Mucosa of rectum (tissue), 2 donors: Measurements from ENCODE around the gene C19orf33.
A peak's percentile ranks its signal among the peaks of the same experiment; 100 is the strongest.

ENCODE experiments used
- H3K27ac ChIP-seq, 2 donors: one replicate each; pipeline ENCODE4 v1.7.0; 2013; ENCODE audit warnings: inconsistent platforms in 2 of 2, low read depth in 2 of 2, low read length in 2 of 2
- H3K27me3 ChIP-seq, 2 donors: one replicate each; pipeline ENCODE4 v1.7.0; 2013; ENCODE audit warnings: low read length in 2 of 2; ENCODE audit not compliant: control insufficient read depth in 2 of 2, insufficient read depth in 2 of 2
- H3K36me3 ChIP-seq, 2 donors: one replicate each; pipeline ENCODE4 v1.7.0; 2013; ENCODE audit warnings: low read length in 2 of 2; ENCODE audit not compliant: control insufficient read depth in 2 of 2, insufficient read depth in 2 of 2
- H3K4me1 ChIP-seq, 2 donors: one replicate each; pipeline ENCODE4 v1.7.0; 2013; ENCODE audit warnings: low read length in 2 of 2, mild to moderate bottlenecking in 1 of 2; ENCODE audit not compliant: control insufficient read depth in 2 of 2, insufficient read depth in 2 of 2
- H3K4me3 ChIP-seq, 2 donors: one replicate each; pipeline ENCODE4 v1.7.0; 2013; ENCODE audit warnings: low read length in 2 of 2
- H3K9ac ChIP-seq, 2 donors: one replicate each; pipeline ENCODE4 v1.7.0; 2013; ENCODE audit warnings: low read length in 2 of 2, low read depth in 1 of 2, mild to moderate bottlenecking in 1 of 2
- H3K9me3 ChIP-seq, 2 donors: one replicate each; pipeline ENCODE4 v1.7.0; 2013; ENCODE audit warnings: low read length in 2 of 2; ENCODE audit not compliant: control insufficient read depth in 2 of 2
- donor health status: healthy.
- donor health status: Normal muscosa, but diverticular disease.

C19orf33 gene

DNA sequence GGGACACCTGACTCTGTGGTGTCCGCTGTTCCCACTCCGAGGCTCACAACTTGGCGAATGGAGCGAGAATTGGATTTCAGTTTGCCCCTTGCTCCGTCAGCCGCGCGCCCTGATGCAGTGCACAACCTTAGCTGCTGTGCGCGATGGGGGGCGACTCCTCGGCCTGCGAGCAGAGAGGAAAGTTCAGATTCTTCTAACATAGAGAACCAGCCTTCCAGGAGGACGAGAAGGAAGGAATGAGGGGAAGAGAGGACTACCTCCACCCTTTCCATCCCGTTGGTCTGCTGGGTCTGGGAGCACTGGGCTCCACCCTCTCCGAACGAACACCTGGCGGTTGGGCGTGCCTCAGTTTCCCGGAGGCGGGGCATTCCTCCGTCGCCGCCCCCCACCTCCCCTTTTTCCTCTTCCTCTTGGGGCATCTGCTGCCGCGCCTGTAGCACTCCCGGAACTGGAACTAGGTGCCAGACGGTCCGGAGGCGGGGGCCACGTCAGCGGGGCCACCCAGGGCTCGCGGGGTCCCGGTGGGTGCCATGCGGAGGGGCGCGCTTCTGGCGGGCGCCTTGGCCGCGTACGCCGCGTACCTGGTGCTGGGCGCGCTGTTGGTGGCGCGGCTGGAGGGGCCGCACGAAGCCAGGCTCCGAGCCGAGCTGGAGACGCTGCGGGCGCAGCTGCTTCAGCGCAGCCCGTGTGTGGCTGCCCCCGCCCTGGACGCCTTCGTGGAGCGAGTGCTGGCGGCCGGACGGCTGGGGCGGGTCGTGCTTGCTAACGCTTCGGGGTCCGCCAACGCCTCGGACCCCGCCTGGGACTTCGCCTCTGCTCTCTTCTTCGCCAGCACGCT is 15.6 kb downstream of the C19orf33 start, which contains the start of gene KCNK6:
Gene KCNK6 (plus strand): TSS at position 425 of the 838 bp plus-strand sequence. CDS start 106 bp downstream, at position 531.
- Histone ChIP-seq H3K27ac (peak within 1 kb of the TSS; percentile 78 to 80), H3K4me3 (peak within 1 kb of the TSS; percentile 67 to 74)

GRCh38 chr19:38320969-38321339 is 16.9 kb downstream of the C19orf33 start:
- Histone ChIP-seq H3K36me3 (peaks cover 6 to 11% of the 10 kb centered on the region in 2 donors), H3K4me1 (peaks cover 12 to 23% of the 10 kb centered on the region in 2 donors), H3K27ac (peak overlapping the region in 1 of 2 donors; percentile 80), H3K4me3 (peak overlapping the region in 1 of 2 donors; percentile 67), H3K27me3 (no peaks in the 10 kb centered on the region), H3K9me3 (no peaks in the 10 kb centered on the region), H3K9ac (no peak overlapping the region)

More for the DNA sequence above, 15.6 kb downstream of the C19orf33 start, which contains the start of gene KCNK6:
- H3K9me3 ChIP-seq: no peaks in the 10 kb centered on the region
- peak within 1 kb of the TSS; percentile 38 to 89 for H3K9ac ChIP-seq
- peaks cover 0 to 6% of the 10 kb centered on the region in 2 donors for H3K36me3 ChIP-seq
- no peaks in the 10 kb centered on the region for H3K27me3 ChIP-seq
- peaks cover 18 to 27% of the 10 kb centered on the region in 2 donors for H3K4me1 ChIP-seq

DNA sequence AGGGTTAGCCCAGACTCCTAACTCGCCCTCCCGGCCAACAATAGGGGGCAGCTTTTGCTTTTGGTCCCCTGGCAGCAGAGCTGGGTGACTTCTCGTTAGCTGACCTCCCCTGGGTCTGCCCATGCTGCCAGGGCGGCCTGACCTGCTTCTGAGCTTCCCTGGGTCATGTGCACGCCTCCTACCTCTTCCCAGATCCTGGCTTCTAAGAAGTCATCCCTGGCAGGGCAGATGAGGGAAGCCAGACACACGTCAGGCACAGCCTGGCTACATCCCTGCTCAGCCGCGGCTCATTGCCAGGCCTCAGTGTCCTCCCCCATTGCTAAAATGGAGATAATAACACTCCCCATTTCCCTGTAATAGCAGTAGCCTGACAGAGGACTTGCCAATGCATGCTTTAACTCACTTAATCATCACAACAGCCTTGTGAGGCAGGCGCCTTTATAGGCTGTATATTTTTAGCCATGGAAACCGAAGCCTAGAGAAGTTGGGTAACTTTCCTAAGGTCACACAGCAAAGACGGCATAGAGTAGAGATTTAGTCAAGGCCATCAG is 17.7 kb downstream of the C19orf33 start:
- peak overlapping the region in 1 of 2 donors; percentile 80 for H3K27ac ChIP-seq
- H3K4me3 ChIP-seq: peak overlapping the region in 1 of 2 donors; percentile 67
- H3K9me3 ChIP-seq: no peaks in the 10 kb centered on the region
- H3K36me3 ChIP-seq: peaks cover 9 to 16% of the 10 kb centered on the region in 2 donors
- no peaks in the 10 kb centered on the region for H3K27me3 ChIP-seq
- H3K9ac ChIP-seq: no peak overlapping the region
- peaks cover 12 to 19% of the 10 kb centered on the region in 2 donors for H3K4me1 ChIP-seq

GRCh38 chr19:38323291-38323690 is 19.2 kb downstream of the C19orf33 start:
- Histone ChIP-seq H3K9me3 (no peaks in the 10 kb centered on the region), H3K4me3 (no peak overlapping the region), H3K27ac (no peak overlapping the region), H3K9ac (no peak overlapping the region), H3K36me3 (peaks cover 24 to 31% of the 10 kb centered on the region in 2 donors), H3K27me3 (no peaks in the 10 kb centered on the region), H3K4me1 (peaks cover 12 to 15% of the 10 kb centered on the region in 2 donors)

DNA sequence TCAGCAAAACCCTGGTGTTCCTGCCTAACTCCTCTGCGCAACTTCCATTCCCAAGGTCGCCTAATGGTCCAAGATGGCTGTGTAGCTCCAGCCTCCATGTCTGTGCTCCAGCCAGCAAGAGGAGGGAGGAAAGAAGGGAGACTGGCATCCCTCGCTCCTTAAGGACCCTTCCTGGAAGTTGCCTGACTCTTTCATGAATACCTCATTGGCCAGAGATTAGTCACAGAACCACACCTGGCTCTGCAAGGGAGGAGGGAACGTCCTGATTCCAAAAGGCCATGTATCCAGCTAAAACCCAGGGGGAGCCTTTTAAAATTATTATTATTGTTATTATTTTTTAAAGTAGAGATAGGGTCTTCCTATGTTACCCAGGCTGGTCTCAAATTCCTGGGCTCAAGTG is 20.4 kb downstream of the C19orf33 start:
- peaks cover 2 to 4% of the 10 kb centered on the region in 2 donors for H3K4me1 ChIP-seq
- H3K27me3 ChIP-seq: no peaks in the 10 kb centered on the region
- peaks cover 26 to 34% of the 10 kb centered on the region in 2 donors for H3K36me3 ChIP-seq
- no peak overlapping the region for H3K9ac ChIP-seq
- H3K9me3 ChIP-seq: no peaks in the 10 kb centered on the region
- H3K27ac ChIP-seq: no peak overlapping the region
- H3K4me3 ChIP-seq: no peak overlapping the region

DNA sequence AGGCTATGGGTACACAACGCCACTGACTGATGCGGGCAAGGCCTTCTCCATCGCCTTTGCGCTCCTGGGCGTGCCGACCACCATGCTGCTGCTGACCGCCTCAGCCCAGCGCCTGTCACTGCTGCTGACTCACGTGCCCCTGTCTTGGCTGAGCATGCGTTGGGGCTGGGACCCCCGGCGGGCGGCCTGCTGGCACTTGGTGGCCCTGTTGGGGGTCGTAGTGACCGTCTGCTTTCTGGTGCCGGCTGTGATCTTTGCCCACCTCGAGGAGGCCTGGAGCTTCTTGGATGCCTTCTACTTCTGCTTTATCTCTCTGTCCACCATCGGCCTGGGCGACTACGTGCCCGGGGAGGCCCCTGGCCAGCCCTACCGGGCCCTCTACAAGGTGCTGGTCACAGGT is 22.5 kb downstream of the C19orf33 start:
- peaks cover 2 to 3% of the 10 kb centered on the region in 2 donors for H3K4me1 ChIP-seq
- H3K9ac ChIP-seq: no peak overlapping the region
- H3K4me3 ChIP-seq: no peak overlapping the region
- H3K36me3 ChIP-seq: peaks cover 26 to 34% of the 10 kb centered on the region in 2 donors
- H3K27me3 ChIP-seq: no peaks in the 10 kb centered on the region
- no peak overlapping the region for H3K27ac ChIP-seq
- no peaks in the 10 kb centered on the region for H3K9me3 ChIP-seq

GRCh38 chr19:38329651-38330050 is 25.6 kb downstream of the C19orf33 start:
- peaks cover 26 to 28% of the 10 kb centered on the region in 2 donors for H3K36me3 ChIP-seq
- no peaks in the 10 kb centered on the region for H3K27me3 ChIP-seq
- H3K4me1 ChIP-seq: no peaks in the 10 kb centered on the region
- no peak overlapping the region for H3K27ac ChIP-seq
- no peaks in the 10 kb centered on the region for H3K9me3 ChIP-seq
- no peak overlapping the region for H3K9ac ChIP-seq
- no peak overlapping the region for H3K4me3 ChIP-seq

DNA sequence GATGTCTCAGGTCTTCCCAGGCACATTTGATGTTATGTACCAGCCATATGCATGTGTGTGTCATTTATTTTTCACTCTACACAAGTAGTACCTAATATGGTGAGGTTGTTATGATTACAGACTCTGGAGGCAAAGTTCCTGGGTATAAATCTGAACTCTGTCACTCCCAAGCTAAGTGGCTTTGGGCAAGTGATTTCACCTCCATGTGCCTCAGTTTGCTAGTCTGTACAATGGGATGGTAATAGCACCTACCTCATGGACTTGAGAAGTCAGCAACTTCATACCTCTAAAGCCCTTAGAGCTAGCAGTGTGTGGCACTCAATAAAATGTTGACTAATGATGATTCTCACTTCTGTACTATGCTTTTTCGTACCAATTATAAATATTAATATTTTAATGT is 27.7 kb downstream of the C19orf33 start:
- no peaks in the 10 kb centered on the region for H3K27me3 ChIP-seq
- no peak overlapping the region for H3K9ac ChIP-seq
- H3K36me3 ChIP-seq: peaks cover 17 to 19% of the 10 kb centered on the region in 2 donors
- no peaks in the 10 kb centered on the region for H3K9me3 ChIP-seq
- H3K27ac ChIP-seq: no peak overlapping the region
- no peak overlapping the region for H3K4me3 ChIP-seq
- peaks cover 0 to 3% of the 10 kb centered on the region in 2 donors for H3K4me1 ChIP-seq

DNA sequence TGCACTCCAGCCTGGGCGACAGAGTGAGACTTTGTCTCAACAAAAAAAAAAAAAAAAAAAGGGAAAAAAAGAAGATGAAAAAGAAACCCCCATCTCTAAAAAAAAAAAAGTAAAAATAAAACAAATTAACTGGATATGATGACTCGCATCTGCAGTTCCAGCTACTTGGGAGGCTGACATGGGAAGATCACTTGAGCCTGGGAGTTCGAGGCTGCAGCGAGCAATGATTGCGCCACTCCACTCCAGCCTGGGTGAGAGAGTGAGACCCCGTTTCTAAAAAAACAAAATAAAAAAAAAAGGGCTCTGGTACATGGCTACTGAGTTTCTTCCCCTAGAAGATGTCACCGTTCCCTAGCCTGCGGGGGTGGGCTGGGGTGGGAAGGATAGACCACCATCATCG is 29.2 kb downstream of the C19orf33 start:
- Histone ChIP-seq H3K36me3 (peaks cover 2 to 5% of the 10 kb centered on the region in 2 donors), H3K4me3 (no peak overlapping the region), H3K9me3 (no peaks in the 10 kb centered on the region), H3K9ac (no peak overlapping the region), H3K27me3 (no peaks in the 10 kb centered on the region), H3K4me1 (peaks cover 6 to 8% of the 10 kb centered on the region in 2 donors), H3K27ac (no peak overlapping the region)
